HL-60/S4 (cell line): Measurements from ENCODE around the gene SVIL.
"Not testable (repeated sequence)": the region's sequence is repeated elsewhere in the genome, so short reads cannot be mapped to it uniquely, and the experiment has no call there.

ENCODE experiments used
- in situ Hi-C: fragments of 300-500 bp; cut with MboI; formaldehyde crosslinking; loops from 2 replicates; pipeline ENCODE4 v1.14.3; 2022; ENCODE audit warnings: low sequenced_read_pairs

Gene SVIL

DNA sequence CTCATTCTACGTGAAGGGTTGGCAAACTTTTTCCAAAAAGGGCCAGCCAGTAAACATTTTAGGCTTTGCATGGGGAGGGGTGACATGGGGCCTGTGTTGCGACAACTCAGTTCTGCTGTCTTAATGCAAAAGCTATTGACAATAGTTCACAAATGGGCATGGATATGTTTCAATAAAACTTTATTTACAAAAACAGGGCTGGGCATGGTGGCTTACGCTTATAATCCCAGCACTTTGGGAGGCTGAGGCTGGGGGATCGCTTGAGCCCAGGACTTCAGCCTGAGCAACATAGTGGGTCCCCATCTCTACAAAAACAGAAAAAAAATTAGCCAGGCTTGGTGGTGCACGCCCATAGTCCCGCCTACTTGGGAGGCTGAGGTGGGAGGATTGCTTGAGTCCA, 141.1 kb downstream of the SVIL start:
- in situ Hi-C loops: no loop called here

- in situ Hi-C loops: no loop called here
These were observed 142.0 kb downstream of the SVIL start for GRCh38 chr10:29492774-29493173.

DNA sequence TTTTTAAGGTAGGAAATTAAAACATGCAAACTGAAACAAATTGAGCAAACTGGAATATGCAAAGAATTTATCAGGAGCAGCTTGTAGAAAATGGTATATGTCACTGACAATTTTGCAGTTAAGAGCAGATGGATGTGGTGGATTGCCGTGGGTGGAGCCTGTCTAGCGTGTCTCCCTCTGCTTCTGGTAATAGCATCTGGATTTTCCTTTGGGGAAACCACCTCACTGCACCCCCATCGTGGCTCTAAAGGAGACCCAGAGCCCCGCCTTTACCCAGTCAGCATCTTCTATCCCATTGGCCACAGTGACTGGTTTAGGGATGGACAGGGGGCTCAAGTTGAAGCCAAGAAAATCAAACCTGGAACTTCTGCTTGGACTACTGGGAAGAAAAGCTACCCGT, 142.9 kb downstream of the SVIL start:
- in situ Hi-C loops: no loop called here

DNA sequence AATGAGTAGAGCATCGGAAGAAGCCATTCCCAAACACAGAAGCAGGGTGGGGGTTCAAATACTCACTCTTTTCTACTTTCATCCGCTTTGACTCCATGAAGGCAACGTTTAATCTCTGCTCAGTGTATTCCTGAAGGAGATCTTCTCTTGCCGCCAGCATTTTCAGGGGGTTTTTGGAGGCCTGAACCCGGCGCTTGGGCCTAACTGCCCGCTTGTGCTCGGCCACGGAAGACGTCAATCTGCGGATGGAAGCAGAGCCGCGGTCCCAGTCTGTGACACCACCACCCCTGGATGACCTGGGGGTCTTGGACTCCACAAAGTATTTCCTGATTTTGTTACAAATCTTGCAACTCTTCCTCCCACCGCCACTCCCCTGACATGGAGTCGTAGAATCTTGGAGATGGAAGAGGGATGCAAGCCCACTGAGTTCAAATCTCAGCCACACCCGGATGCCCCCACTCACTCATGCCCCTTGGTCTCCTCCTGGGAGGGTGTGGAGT, 143.9 kb downstream of the SVIL start:
- in situ Hi-C loops: not testable (repeated sequence)

DNA sequence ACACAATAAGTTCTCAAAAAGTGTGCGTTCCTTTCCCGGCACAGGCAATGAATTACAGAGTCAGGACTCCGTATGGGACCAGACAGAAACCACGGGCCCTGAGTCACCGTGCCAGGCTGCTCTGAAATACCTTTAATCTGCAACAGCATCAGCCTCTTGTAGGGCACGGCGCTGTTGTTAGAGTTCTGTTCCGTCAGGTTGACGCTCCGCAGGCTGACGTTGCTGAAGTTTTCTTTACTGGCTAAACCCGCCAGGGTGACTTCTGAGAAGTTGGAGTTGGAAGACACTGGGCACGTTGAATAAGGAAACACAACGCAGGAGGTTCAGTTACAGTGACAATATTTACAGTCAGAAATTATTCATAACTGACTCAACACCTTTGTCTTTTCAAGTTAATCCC, 146.3 kb downstream of the SVIL start:
- in situ Hi-C loops: not testable (repeated sequence)

GRCh38 chr10:29487884-29488266, 146.9 kb downstream of the SVIL start:
- in situ Hi-C loops: not testable (repeated sequence)

DNA sequence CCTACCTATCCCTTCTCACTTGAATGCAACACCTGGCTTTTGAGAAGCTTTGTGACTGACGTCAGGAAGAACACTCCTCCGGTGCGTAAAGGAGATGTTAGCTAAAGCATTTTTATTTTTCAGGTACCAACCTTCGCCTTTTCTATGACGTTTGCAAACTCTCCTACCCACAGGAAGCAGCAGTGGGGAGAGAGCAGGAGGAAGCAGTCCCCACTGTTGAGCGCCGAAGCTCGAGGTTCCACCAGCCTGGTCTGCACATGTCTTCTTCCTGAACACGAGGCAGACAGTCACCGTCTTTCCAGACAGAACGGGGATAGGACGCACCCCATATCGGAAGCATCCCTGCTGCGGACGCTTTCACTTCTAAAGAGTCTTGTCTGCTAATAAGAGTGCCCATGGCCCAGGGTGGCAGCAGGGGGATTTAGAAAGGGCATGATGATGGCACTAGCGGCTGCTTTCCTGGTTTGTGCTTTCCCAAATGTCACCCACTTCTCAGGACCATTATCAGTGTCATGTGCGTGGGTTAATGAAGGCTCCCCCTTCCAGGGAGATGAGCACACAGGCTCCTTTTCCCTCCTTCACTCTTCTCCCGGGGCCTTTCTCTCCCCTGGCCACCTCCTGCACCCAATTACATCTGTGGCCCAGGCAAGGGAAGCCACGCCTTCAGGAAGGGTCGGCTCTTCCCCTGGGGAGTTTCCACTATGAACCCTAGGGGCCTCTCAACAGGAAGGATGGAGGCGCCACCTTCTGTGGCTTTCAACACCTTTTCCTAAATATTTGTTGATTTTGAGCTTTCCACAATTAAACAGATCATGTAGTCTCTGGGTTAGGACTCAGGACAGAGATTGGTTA, 147.5 kb downstream of the SVIL start:
- in situ Hi-C loops: not testable (repeated sequence)

DNA sequence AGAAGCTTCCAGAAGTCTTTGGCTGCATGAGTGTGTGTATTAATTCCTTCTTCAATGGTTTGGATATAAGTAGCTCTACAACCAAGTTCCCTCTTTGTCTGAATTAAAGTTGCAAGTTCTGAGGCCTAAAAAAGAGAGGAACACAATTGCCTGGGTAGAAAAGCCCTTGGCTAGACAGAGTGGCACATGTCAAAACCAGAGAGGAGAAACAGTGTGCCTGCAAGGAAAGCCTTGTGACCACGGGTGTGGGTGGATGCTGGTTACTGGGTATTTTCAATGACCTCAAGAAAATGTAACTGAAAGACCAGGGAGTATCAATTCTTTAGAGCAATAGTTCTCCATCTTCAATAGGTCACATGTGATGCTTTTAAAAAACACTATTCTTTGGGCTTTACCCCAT, 148.3 kb downstream of the SVIL start:
- in situ Hi-C loops: no loop called here

- in situ Hi-C loops: not testable (repeated sequence)
These were observed 150.1 kb downstream of the SVIL start for GRCh38 chr10:29484677-29485076.

- in situ Hi-C loops: no loop called here
These were observed 152.0 kb downstream of the SVIL start for GRCh38 chr10:29482591-29483431.

DNA sequence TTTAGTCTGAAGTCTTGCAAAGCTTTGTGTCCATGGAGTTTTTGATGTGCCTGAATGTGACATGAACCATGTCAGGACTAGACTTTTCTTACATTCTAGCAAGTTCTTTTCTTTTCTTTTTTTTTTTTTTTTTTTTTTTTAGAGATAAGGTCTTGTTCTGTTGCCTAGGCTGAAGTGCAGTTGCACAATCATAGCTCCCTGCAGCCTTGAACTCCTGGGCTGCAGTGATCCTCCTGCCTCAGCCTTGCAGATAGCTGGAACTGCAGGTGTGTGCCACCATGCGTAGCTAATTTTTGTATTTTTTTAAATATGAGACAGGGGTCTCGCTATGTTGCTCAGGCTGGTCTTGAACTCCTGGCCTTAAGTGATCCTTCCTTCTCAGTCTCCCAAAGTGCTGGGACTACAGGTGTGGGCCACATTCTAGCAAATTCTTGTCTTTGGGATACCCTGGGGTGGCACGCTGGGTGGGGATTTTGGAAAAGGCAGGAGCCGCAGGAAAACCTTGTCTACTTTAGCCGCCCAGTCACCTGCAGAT, 152.8 kb downstream of the SVIL start:
- in situ Hi-C loops: no loop called here

GRCh38 chr10:29479981-29480954, 154.5 kb downstream of the SVIL start:
- in situ Hi-C loops: no loop called here

DNA sequence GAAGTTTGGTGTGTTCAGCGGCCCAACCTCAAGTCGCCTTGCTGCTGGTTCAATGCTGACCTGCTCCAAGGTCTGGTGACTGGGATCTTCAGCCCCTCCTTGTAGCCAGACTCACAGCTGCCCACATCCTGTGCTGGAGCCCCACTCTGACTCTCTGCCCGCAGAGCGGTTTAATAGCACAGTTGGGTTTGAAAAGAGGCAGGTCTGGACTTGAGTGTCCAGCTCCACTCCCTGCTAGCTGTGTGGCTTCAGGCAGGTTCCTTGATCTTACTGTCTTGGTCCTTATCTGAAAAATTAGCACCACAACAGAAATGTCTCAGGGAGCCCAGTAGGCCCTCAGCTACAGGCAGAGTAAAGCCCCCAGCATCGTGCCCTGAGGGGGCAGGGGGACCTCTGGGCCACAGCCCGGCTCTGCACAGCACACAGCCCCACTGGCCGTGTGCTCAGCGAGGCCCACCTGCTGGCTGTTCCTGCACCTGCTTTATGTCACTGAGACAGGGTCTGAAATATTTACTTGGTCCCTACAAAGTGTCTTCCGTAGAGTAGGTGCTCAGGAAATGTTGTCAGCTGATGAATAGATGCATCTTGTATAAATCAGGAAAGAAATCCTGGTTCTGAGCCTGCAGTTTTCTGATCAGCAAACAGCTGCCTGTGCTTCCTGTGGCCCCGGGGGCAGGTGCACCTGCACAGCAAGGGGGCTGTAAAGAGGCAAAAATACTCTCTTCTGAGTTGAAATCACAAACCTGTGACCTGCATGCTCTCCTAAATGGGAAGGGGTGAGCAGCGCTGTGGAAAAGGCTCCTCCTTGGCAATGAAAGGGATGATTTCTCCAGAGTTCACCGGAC, 155.5 kb downstream of the SVIL start:
- in situ Hi-C loops: no loop called here

DNA sequence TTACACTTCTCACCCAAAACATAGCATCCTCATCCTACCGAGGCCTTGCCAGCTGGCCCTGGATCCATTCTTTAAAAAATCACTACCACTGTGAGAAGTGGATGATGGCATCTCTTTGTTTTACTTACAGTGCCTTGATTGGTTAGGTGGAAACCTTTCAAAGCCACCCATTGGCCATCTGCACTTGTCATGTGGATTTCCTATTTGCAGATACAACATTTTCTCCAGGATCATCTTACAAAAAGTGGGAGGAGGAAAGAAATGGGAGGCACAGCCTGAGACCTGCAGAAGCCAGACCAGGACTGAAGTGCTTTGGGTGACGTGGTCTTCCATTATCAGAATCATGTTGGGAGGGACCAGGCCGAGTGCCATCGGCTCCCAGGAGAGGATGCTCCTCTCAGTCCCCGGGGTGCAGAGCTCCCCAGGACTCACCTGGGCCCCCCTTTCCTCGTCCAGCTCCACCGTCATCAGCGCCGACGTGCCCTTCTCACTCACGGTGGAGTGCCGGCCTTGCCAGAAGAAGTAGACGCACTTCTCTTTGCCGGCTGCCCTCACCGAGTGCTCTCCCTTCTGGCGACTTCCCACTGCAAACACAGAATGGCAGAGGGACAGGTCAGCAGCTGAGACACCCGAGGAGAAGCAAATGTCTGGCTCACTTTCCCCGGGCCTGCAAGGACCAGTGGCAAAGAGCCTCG, 161.2 kb downstream of the SVIL start:
- in situ Hi-C loops: no loop called here

DNA sequence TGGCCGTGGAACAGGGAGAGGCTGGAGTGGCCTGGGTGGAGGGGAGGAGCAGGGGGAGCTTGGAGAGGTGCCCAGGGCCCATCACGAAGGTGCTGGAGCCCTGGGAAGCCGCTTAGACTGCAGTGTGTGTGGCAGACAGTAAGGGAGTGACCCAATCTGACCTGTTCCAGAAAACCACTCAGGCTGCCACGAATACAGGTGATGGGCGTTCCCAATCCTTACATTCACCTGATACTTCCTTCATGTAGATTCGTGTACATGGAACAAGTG, 161.7 kb downstream of the SVIL start:
- in situ Hi-C loops: no loop called here

DNA sequence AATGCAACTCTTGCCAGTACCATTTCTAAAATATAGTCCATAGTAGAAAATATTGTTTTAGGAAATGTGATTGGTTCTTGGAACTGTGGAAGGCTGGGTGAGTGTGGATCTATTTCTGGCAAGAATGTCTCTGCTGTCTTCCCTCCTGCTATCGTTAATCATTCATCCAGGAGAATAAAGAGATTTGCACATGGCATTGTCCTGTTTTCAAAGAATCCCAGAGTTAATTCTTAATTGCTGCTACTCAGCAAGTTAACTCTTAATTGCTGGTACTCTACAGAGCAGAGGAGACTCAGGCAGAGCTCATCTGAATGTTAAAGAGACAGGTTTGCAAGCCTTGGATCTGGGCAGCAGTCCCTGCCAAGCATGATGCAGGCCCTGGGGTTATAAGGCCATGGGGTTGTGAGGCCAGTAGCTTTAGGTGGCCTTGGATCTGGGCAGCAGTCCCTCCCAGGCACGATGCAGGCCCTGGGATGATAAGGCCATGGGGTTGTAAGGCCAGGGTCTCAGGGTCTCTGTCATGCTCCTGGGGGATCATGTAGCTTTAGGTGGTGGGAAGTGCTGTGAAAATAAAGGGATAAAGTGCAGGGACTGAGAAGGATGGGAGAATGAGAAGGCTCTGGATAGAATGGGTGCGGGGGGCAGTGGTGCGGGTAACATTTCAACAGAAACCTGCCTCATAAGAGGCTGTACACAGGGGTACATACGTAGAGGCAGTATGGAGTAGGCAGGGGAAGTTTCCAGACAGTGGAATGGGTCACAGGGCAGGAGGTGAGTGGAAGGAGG, 162.3 kb downstream of the SVIL start:
- in situ Hi-C loops: no loop called here

DNA sequence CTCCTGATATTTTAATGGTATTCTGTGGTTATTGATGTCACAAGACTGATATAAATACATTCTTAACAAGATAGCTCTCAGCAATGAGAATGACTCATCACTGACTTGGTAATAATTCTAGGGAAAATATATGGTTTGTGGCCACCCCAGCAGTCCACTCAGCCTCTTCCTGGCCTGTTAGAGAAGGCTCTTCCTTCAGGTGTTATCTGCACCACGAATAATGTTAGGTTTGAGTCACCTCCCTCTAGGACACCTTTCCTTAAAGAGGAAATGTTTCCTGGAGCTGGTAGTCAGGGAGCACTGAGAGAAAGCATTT, 163.3 kb downstream of the SVIL start:
- in situ Hi-C loops: no loop called here

DNA sequence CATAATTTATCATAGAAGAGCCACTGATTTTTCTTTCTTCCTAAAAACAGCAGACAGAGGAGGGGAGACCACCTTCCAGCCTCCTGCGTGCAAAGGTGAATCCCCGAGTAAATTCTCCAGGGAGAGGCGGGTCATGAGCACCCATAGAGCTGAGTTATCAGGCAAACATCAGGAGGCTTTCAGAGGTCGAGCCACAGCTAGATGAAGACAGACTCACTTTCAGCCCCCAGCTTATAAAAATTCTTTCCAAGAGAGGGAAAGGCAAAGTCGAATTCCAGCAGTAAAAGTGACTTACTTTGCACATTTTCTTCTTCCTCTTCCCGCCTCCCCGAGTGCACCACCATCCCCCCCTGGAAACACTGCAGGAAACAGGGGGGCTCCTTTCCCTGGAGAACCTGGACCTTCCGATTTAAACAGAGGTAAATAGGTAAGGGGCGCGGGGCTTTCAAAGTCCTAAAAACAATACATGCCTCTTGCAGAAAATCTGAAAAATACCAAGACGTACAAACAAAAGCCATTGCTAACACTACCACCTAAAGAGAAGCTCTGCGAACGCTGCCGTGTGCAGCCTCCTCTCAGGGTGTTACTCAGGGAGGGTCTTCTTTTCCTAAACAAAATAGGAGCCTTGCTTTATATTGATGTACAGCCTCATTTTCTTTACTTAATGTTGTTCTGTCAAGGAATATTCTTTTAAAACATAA, 163.8 kb downstream of the SVIL start:
- in situ Hi-C loops: no loop called here
